MM.1S (cell line): ENCODE data around the gene MGAT2.
"Not testable (repeated sequence)": the region's sequence is repeated elsewhere in the genome, so short reads cannot be mapped to it uniquely, and the experiment has no call there.

Experiments used
- DNase-seq: peaks from one replicate; pipeline ENCODE4 v3.0.0-alpha.2; 2015
- H2AFZ ChIP-seq: fragments of 300-600 bp; sonication (generic); 2 replicates; pipeline ENCODE4 v1.6.0; 2016; ENCODE audit warnings: antibody characterized with exemption, low read length
- H3F3A ChIP-seq: fragments of 300-600 bp; sonication (generic); 2 replicates; pipeline ENCODE4 v1.6.1; 2016; ENCODE audit warnings: mild to moderate bottlenecking, antibody characterized with exemption, low read length, moderate library complexity, mixed read lengths; ENCODE audit not compliant: insufficient read depth
- H3K27ac ChIP-seq: fragments of 300-600 bp; sonication (generic); 2 replicates; pipeline ENCODE4 v1.5.1; 2016; ENCODE audit warnings: mild to moderate bottlenecking, low read length
- H3K27me3 ChIP-seq: fragments of 300-600 bp; sonication (generic); replicated peaks from 2 replicates; pipeline ENCODE4 v1.6.0; 2016; ENCODE audit warnings: low read length; ENCODE audit not compliant: insufficient read depth
- H3K36me3 ChIP-seq: fragments of 300-600 bp; sonication (generic); replicated peaks from 2 replicates; pipeline ENCODE4 v1.6.1; 2016; ENCODE audit warnings: mild to moderate bottlenecking, low read length, mixed read lengths; ENCODE audit not compliant: insufficient read depth
- H3K4me1 ChIP-seq: fragments of 300-600 bp; sonication (generic); 2 replicates; pipeline ENCODE4 v1.6.1; 2016; ENCODE audit warnings: low read length, mixed read lengths
- H3K4me2 ChIP-seq: fragments of 300-600 bp; sonication (generic); 2 replicates; pipeline ENCODE4 v1.6.0; 2016; ENCODE audit warnings: low read depth, low read length
- H3K4me3 ChIP-seq: fragments of 300-600 bp; sonication (generic); 2 replicates; pipeline ENCODE4 v1.5.1; 2016; ENCODE audit warnings: low read length, mixed read lengths
- H3K79me2 ChIP-seq: fragments of 300-600 bp; sonication (generic); 2 replicates; pipeline ENCODE4 v1.6.1; 2016; ENCODE audit warnings: mixed run types, low read length, mixed read lengths
- H3K9ac ChIP-seq: fragments of 300-600 bp; sonication (generic); 2 replicates; pipeline ENCODE4 v1.6.1; 2016; ENCODE audit warnings: low read length, mixed read lengths
- H3K9me2 ChIP-seq: fragments of 300-600 bp; sonication (generic); replicated peaks from 2 replicates; pipeline ENCODE4 v1.6.1; 2016; ENCODE audit warnings: mild to moderate bottlenecking, low read length, mixed read lengths; ENCODE audit not compliant: insufficient read depth
- H3K9me3 ChIP-seq: fragments of 300-600 bp; sonication (generic); replicated peaks from 2 replicates; pipeline ENCODE4 v1.6.1; 2016; ENCODE audit warnings: mild to moderate bottlenecking, low read length, mixed read lengths; ENCODE audit not compliant: insufficient read depth
- H4K20me1 ChIP-seq: fragments of 300-600 bp; sonication (generic); 2 replicates; pipeline ENCODE4 v1.6.1; 2016; ENCODE audit warnings: mild to moderate bottlenecking, low read length, moderate library complexity, mixed read lengths; ENCODE audit not compliant: insufficient read depth
- CTCF ChIP-seq: fragments of 300-600 bp; sonication (generic); IDR thresholded peaks from 2 replicates; pipeline ENCODE4 v1.5.1; 2016; ENCODE audit warnings: antibody characterized with exemption, low read length, mixed read lengths
- EZH2 ChIP-seq: fragments of 300-600 bp; sonication (generic); optimal IDR thresholded peaks from 2 replicates; pipeline ENCODE3; 2017; ENCODE audit warnings: low read depth, mild to moderate bottlenecking, antibody characterized with exemption, low read length, mixed read lengths
- EZH2phosphoT487 ChIP-seq: fragments of 300-600 bp; sonication (generic); IDR thresholded peaks from 2 replicates; pipeline ENCODE4 v1.6.1; 2018; ENCODE audit warnings: antibody characterized with exemption, low read length

The MGAT2 gene

GRCh38 chr14:49654511-49654910 lies 33.9 kb downstream of the MGAT2 start:
- Histone ChIP-seq H3K9me3 (no peaks in the 10 kb centered on the region), H3K79me2 (no peaks in the 10 kb centered on the region), H2AFZ (no peak overlapping the region), H3K9me2 (no peaks in the 10 kb centered on the region), H3K36me3 (no peaks in the 10 kb centered on the region), H3K27me3 (no peaks in the 10 kb centered on the region), H3K4me3 (no peak overlapping the region), H4K20me1 (no peaks in the 10 kb centered on the region), H3K27ac (no peak overlapping the region), H3K4me2 (no peak overlapping the region), H3K4me1 (no peaks in the 10 kb centered on the region), H3F3A (no peaks in the 10 kb centered on the region), H3K9ac (no peak overlapping the region)
- no peak for TF ChIP-seq EZH2
- no peak for TF ChIP-seq CTCF
- no peak for TF ChIP-seq EZH2phosphoT487
- no peak for DNase-seq

- not testable (repeated sequence) for H3F3A ChIP-seq, H3K9me3 ChIP-seq, H2AFZ ChIP-seq, H3K4me1 ChIP-seq, H3K9ac ChIP-seq, H3K4me3 ChIP-seq, H3K27ac ChIP-seq, DNase-seq, H3K36me3 ChIP-seq, H3K9me2 ChIP-seq, H4K20me1 ChIP-seq, H3K79me2 ChIP-seq, H3K27me3 ChIP-seq, H3K4me2 ChIP-seq
Measured at GRCh38 chr14:49657500-49657899, 36.9 kb downstream of the MGAT2 start.

GRCh38 chr14:49659526-49660455 lies 39.2 kb downstream of the MGAT2 start:
- no peaks in the 10 kb centered on the region for H3K9me3 ChIP-seq
- H2AFZ ChIP-seq: no peak overlapping the region
- H3K4me3 ChIP-seq: no peak overlapping the region
- no peaks in the 10 kb centered on the region for H4K20me1 ChIP-seq
- H3K4me2 ChIP-seq: no peak overlapping the region
- H3K36me3 ChIP-seq: no peaks in the 10 kb centered on the region
- H3K27me3 ChIP-seq: no peaks in the 10 kb centered on the region
- no peak overlapping the region for H3K27ac ChIP-seq
- H3K79me2 ChIP-seq: no peaks in the 10 kb centered on the region
- no peak overlapping the region for H3K9ac ChIP-seq
- no peaks in the 10 kb centered on the region for H3F3A ChIP-seq
- no peaks in the 10 kb centered on the region for H3K4me1 ChIP-seq
- no peak for DNase-seq
- TF ChIP-seq EZH2phosphoT487 (no peak), EZH2 (no peak), CTCF (no peak)
- H3K9me2 ChIP-seq: no peaks in the 10 kb centered on the region

- no peaks in the 10 kb centered on the region for H4K20me1 ChIP-seq
- no peak overlapping the region for H3K4me3 ChIP-seq
- H3K9me2 ChIP-seq: no peaks in the 10 kb centered on the region
- no peaks in the 10 kb centered on the region for H3K27me3 ChIP-seq
- H3K4me2 ChIP-seq: no peak overlapping the region
- no peak overlapping the region for H2AFZ ChIP-seq
- H3K9ac ChIP-seq: no peak overlapping the region
- no peaks in the 10 kb centered on the region for H3F3A ChIP-seq
- no peak for TF ChIP-seq EZH2
- TF ChIP-seq EZH2phosphoT487: no peak
- TF ChIP-seq CTCF: no peak
- H3K79me2 ChIP-seq: no peaks in the 10 kb centered on the region
- H3K27ac ChIP-seq: no peak overlapping the region
- no peaks in the 10 kb centered on the region for H3K36me3 ChIP-seq
- no peaks in the 10 kb centered on the region for H3K9me3 ChIP-seq
- H3K4me1 ChIP-seq: no peaks in the 10 kb centered on the region
- no peak for DNase-seq
Measured at GRCh38 chr14:49670475-49670874, 49.9 kb downstream of the MGAT2 start.
